ENCODE results near the gene AKNAD1.

The AKNAD1 gene

GRCh38 chr1:108824051-108824450 is 32.8 kb downstream of the AKNAD1 start:
- Histone ChIP-seq H3K36me3 (replicated peaks; ENCODE audit: insufficient read depth, low read length) (no peaks in the 10 kb centered on the region), H2AFZ (ENCODE audit: low read length) (no peak overlapping the region), H3K27ac (ENCODE audit: low read length) (no peak overlapping the region), H3K9me2 (replicated peaks; ENCODE audit: insufficient read depth, low read length) (no peaks in the 10 kb centered on the region), H3K27me3 (replicated peaks; ENCODE audit: insufficient read depth, low read length) (no peaks in the 10 kb centered on the region), H3F3A (ENCODE audit: insufficient read depth, low read length) (no peaks in the 10 kb centered on the region), H3K79me2 (ENCODE audit: low read length) (no peaks in the 10 kb centered on the region), H3K9me3 (replicated peaks; ENCODE audit: insufficient read depth, low read length) (no peaks in the 10 kb centered on the region), H3K4me1 (ENCODE audit: low read length) (no peaks in the 10 kb centered on the region), H3K4me2 (ENCODE audit: low read depth, low read length) (no peak overlapping the region), H3K9ac (ENCODE audit: low read length) (no peak overlapping the region), H3K4me3 (ENCODE audit: low read length) (no peak overlapping the region), H4K20me1 (ENCODE audit: insufficient read depth, low read length) (no peaks in the 10 kb centered on the region)
- no peak for TF ChIP-seq EZH2phosphoT487 (IDR thresholded peaks at IDR 0.05; ENCODE audit: low read length)
- no peak for TF ChIP-seq CTCF (IDR thresholded peaks at IDR 0.05; ENCODE audit: low read length)
- TF ChIP-seq EZH2 (optimal IDR thresholded peaks at IDR 0.05; ENCODE audit: low read depth, low read length) = no peak
- DNase-seq = no peak

- Histone ChIP-seq H3K4me3 (ENCODE audit: low read length) (no peak overlapping the region), H3K27ac (ENCODE audit: low read length) (no peak overlapping the region), H3K9me2 (replicated peaks; ENCODE audit: insufficient read depth, low read length) (no peaks in the 10 kb centered on the region), H3K9ac (ENCODE audit: low read length) (no peak overlapping the region), H3K79me2 (ENCODE audit: low read length) (no peaks in the 10 kb centered on the region), H3K4me1 (ENCODE audit: low read length) (no peaks in the 10 kb centered on the region), H3F3A (ENCODE audit: insufficient read depth, low read length) (no peaks in the 10 kb centered on the region), H3K4me2 (ENCODE audit: low read depth, low read length) (no peak overlapping the region), H4K20me1 (ENCODE audit: insufficient read depth, low read length) (no peaks in the 10 kb centered on the region), H3K27me3 (replicated peaks; ENCODE audit: insufficient read depth, low read length) (no peaks in the 10 kb centered on the region), H3K9me3 (replicated peaks; ENCODE audit: insufficient read depth, low read length) (no peaks in the 10 kb centered on the region), H3K36me3 (replicated peaks; ENCODE audit: insufficient read depth, low read length) (no peaks in the 10 kb centered on the region), H2AFZ (ENCODE audit: low read length) (no peak overlapping the region)
- no peak for DNase-seq
- TF ChIP-seq EZH2 (optimal IDR thresholded peaks at IDR 0.05; ENCODE audit: low read depth, low read length) (no peak), CTCF (IDR thresholded peaks at IDR 0.05; ENCODE audit: low read length) (no peak), EZH2phosphoT487 (IDR thresholded peaks at IDR 0.05; ENCODE audit: low read length) (no peak)
These were observed 33.3 kb downstream of the AKNAD1 start for GRCh38 chr1:108823632-108824031.

- Histone ChIP-seq H3K4me2 (ENCODE audit: low read depth, low read length) (no peak overlapping the region), H3K9me2 (replicated peaks; ENCODE audit: insufficient read depth, low read length) (no peaks in the 10 kb centered on the region), H3K79me2 (ENCODE audit: low read length) (no peaks in the 10 kb centered on the region), H3K9me3 (replicated peaks; ENCODE audit: insufficient read depth, low read length) (no peaks in the 10 kb centered on the region), H3K27ac (ENCODE audit: low read length) (no peak overlapping the region), H3K4me3 (ENCODE audit: low read length) (no peak overlapping the region), H3K36me3 (replicated peaks; ENCODE audit: insufficient read depth, low read length) (no peaks in the 10 kb centered on the region), H3K9ac (ENCODE audit: low read length) (no peak overlapping the region), H3K4me1 (ENCODE audit: low read length) (no peaks in the 10 kb centered on the region), H2AFZ (ENCODE audit: low read length) (no peak overlapping the region), H4K20me1 (ENCODE audit: insufficient read depth, low read length) (no peaks in the 10 kb centered on the region), H3F3A (ENCODE audit: insufficient read depth, low read length) (no peaks in the 10 kb centered on the region), H3K27me3 (replicated peaks; ENCODE audit: insufficient read depth, low read length) (no peaks in the 10 kb centered on the region)
- TF ChIP-seq EZH2 (optimal IDR thresholded peaks at IDR 0.05; ENCODE audit: low read depth, low read length) (no peak), EZH2phosphoT487 (IDR thresholded peaks at IDR 0.05; ENCODE audit: low read length) (no peak), CTCF (IDR thresholded peaks at IDR 0.05; ENCODE audit: low read length) (no peak)
- DNase-seq = no peak
These were observed 37.0 kb downstream of the AKNAD1 start for GRCh38 chr1:108819878-108820277.
